ENCODE results near the gene MSRB3. TPM values are rescaled to one million over a fixed set of nuclear protein-coding genes. Genes with fewer than 3 reads are reported as not detected.

The MSRB3 gene
- total and polyA plus RNA-seq, 2 of the 8 experiments (the other 6 are each of a cell fraction or from before 2014, with no cell fraction given), result 0.32 to 1.2 TPM

DNA sequence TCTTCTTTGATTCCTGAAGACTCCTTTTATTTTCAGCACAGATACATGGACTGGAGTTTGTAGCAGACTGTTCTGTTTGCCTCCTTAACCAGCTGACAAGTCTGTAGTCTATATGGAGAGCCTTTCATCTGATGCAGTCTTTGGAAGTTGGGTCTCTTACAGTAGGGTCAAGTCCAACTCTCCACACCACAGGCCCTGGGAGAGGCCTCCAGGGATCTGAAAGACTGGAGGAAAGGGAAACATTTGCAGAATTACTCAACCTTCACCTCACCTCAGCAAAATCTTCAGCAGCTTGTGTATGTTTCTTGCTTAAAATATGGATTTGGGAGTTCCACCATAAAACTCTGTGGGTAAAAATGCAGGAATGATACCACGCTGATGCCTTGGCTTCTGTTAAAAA, 188.4 kb downstream of the MSRB3 start:
- WGBS, 2 experiments (ENCODE audit: extremely low coverage in 1 of 2, insufficient coverage in 1 of 2, insufficient read length in 1 of 2, insufficient replicate concordance in 2 of 2, low coverage in 1 of 2, low lambda C conversion rate in 2 of 2, missing lambda C conversion rate in 1 of 2), result 94% methylated on average over 1 of the region's 1 CpG; no CpG with 5 or more reads in 1 of the 2 experiments
- no peak overlapping the region for H3K23ac ChIP-seq (ENCODE audit: insufficient read length)
- no peak overlapping the region for H2BK12ac ChIP-seq (ENCODE audit: low read depth, low read length)
- FAIRE-seq (no peak), DNase-seq (ENCODE audit: low read depth in 1 of 2, low spot score in 2 of 2) (no peak)
- no peak overlapping the region for H2BK20ac ChIP-seq (ENCODE audit: low read length)
- H3K36me3 ChIP-seq (ENCODE audit: control insufficient read depth in 2 of 4, insufficient read depth in 4 of 4, low read length in 3 of 4), result no peaks in the 10 kb centered on the region
- H2AK5ac ChIP-seq (ENCODE audit: low read depth, low read length), result no peak overlapping the region
- H3K79me2 ChIP-seq (ENCODE audit: control insufficient read depth in 1 of 2, insufficient read depth in 2 of 2, low read length in 2 of 2), result no peaks in the 10 kb centered on the region
- no peak overlapping the region for H2BK120ac ChIP-seq (replicated peaks; ENCODE audit: low read depth, low read length)
- no peak overlapping the region for H3K4me3 ChIP-seq (ENCODE audit: extremely low read depth in 1 of 4, insufficient read depth in 2 of 4, low read depth in 3 of 4, low read length in 4 of 4)
- H4K5ac ChIP-seq (ENCODE audit: insufficient read length, low read depth, low read length), result no peak overlapping the region
- no peak overlapping the region for H3K56ac ChIP-seq (replicated peaks; ENCODE audit: insufficient read length, low read depth, low read length)
- ChIA-PET CTCF (ENCODE audit: partially characterized antibody) (no interaction called here), POLR2A (ENCODE audit: partially characterized antibody) (no interaction called here)
- no peak overlapping the region for H3K9ac ChIP-seq (replicated peaks in 1 of 4; ENCODE audit: extremely low read depth in 1 of 4, low read depth in 3 of 4, low read length in 3 of 4)
- H3K23me2 ChIP-seq (ENCODE audit: low read depth, low read length), result no peaks in the 10 kb centered on the region
- H4K91ac ChIP-seq (replicated peaks; ENCODE audit: insufficient read length, low read length), result no peak overlapping the region
- no peak overlapping the region for H3K18ac ChIP-seq (ENCODE audit: extremely low read depth, low read length)
- no peaks in the 10 kb centered on the region for H3K4me1 ChIP-seq (replicated peaks in 1 of 4; ENCODE audit: control insufficient read depth in 3 of 4, insufficient read depth in 4 of 4, low read length in 3 of 4)
- no peaks in the 10 kb centered on the region for H3K9me3 ChIP-seq (ENCODE audit: insufficient read depth in 2 of 2, low read depth in 1 of 2, low read length in 1 of 2)
- no peak overlapping the region for H2AFZ ChIP-seq (ENCODE audit: low read length)
- no peak overlapping the region for H3K4me2 ChIP-seq (ENCODE audit: insufficient read depth in 1 of 2, low read depth in 2 of 2, low read length in 2 of 2)
- H3K79me1 ChIP-seq (ENCODE audit: low read depth, low read length), result no peaks in the 10 kb centered on the region
- H3K4ac ChIP-seq (replicated peaks; ENCODE audit: insufficient read length, low read depth, low read length), result no peak overlapping the region
- no peak overlapping the region for H3K14ac ChIP-seq (ENCODE audit: insufficient read length)
- H2BK15ac ChIP-seq (ENCODE audit: low read length), result no peak overlapping the region
- H4K8ac ChIP-seq (ENCODE audit: extremely low read depth, insufficient read depth, low read length), result no peak overlapping the region
- H4K20me1 ChIP-seq (replicated peaks in 1 of 2; ENCODE audit: control insufficient read depth in 1 of 2, insufficient read depth in 2 of 2, low read length in 2 of 2), result no peaks in the 10 kb centered on the region
- no peak overlapping the region for H3K27ac ChIP-seq (ENCODE audit: low read depth, low read length)
- no peak overlapping the region for H2BK5ac ChIP-seq (ENCODE audit: low read depth, low read length)
- no peaks in the 10 kb centered on the region for H3K27me3 ChIP-seq (replicated peaks in 1 of 4; ENCODE audit: control insufficient read depth in 3 of 4, extremely low read depth in 1 of 4, insufficient read depth in 3 of 4, low read length in 3 of 4)
- no peak for TF ChIP-seq TAF7 (optimal IDR thresholded peaks at IDR 0.05; ENCODE audit: borderline replicate concordance, low read depth, low read length)
- no peak for TF ChIP-seq EZH2 (IDR thresholded peaks at IDR 0.05; ENCODE audit: low read depth, low read length, severe bottlenecking)
- TF ChIP-seq NANOG (IDR thresholded peaks at IDR 0.05; ENCODE audit: insufficient read depth, low read depth, low read length, poor library complexity, severe bottlenecking), result no peak
- no peak for TF ChIP-seq SRF (IDR thresholded peaks at IDR 0.05; ENCODE audit: low read depth, low read length)
- no peak for TF ChIP-seq POU5F1 (IDR thresholded peaks at IDR 0.05; ENCODE audit: low read depth, low read length)
- no peak for TF ChIP-seq JUN (IDR thresholded peaks at IDR 0.05; ENCODE audit: low read depth, low read length)
- TF ChIP-seq RNF2 (IDR thresholded peaks at IDR 0.05; ENCODE audit: borderline replicate concordance, low read depth, low read length, missing control alignments, poor library complexity, severe bottlenecking), result no peak
- no peak for TF ChIP-seq SIRT6 (IDR thresholded peaks at IDR 0.05; ENCODE audit: low read length)
- no peak for TF ChIP-seq GABPA (IDR thresholded peaks at IDR 0.05; ENCODE audit: borderline replicate concordance, insufficient read depth, low read length)
- TF ChIP-seq FOSL1 (IDR thresholded peaks at IDR 0.05; ENCODE audit: insufficient read depth, low read depth, low read length), result no peak
- TF ChIP-seq BRCA1 (IDR thresholded peaks at IDR 0.05; ENCODE audit: low read depth, low read length), result no peak
